Heart left ventricle (tissue), 16 donors: ENCODE measurements around the gene B3GAT1. TPM values are rescaled to one million over a fixed set of nuclear protein-coding genes. Genes with fewer than 3 reads are reported as not detected.

Experiments
- ATAC-seq, 4 donors: fragments of 200-7000 bp; cut with Tn5 transposase; one replicate each; pipeline ENCODE4 v1.9.1; 2020 to 2022; ENCODE audit warnings: moderate library complexity in 4 of 4, mild to moderate bottlenecking in 3 of 4, moderate number of reproducible peaks in 1 of 4
- DNase-seq, 5 donors: peaks; one replicate each; pipeline ENCODE4 v3.0.0-alpha.2; 2020
- H3K27ac ChIP-seq, 12 donors: fragments of 200-600 bp; sonication (generic) in 4 of 12; one replicate each; pipeline versions ENCODE4 v1.5.0 to v1.8.0; 2016 to 2022; ENCODE audit warnings: mild to moderate bottlenecking in 2 of 12
- H3K27me3 ChIP-seq, 9 donors: fragments of 200-600 bp; sonication (generic) in 2 of 9; one replicate each; pipeline versions ENCODE4 v1.5.1 to v1.8.0; 2016 to 2022; ENCODE audit warnings: mild to moderate bottlenecking in 3 of 9
- H3K36me3 ChIP-seq, 9 donors: fragments of 200-600 bp; sonication (generic) in 2 of 9; one replicate each; pipeline versions ENCODE4 v1.5.0 to v1.8.0; 2018 to 2022; ENCODE audit warnings: mild to moderate bottlenecking in 2 of 9
- H3K4me1 ChIP-seq, 12 donors: fragments of 200-600 bp; sonication (generic) in 4 of 12; one replicate each; pipeline versions ENCODE4 v1.5.0 to v1.8.0; 2016 to 2022; ENCODE audit warnings: mild to moderate bottlenecking in 3 of 12
- H3K4me3 ChIP-seq, 12 donors: fragments of 200-600 bp; sonication (generic) in 4 of 12; one replicate each; pipeline versions ENCODE4 v1.5.0 to v1.8.0; 2017 to 2022; ENCODE audit warnings: mild to moderate bottlenecking in 9 of 12, moderate library complexity in 4 of 12
- H3K9me3 ChIP-seq, 12 donors: fragments of 200-600 bp; sonication (generic) in 4 of 12; one replicate each; pipeline versions ENCODE4 v1.5.0 to v1.8.0; 2016 to 2022; ENCODE audit warnings: mild to moderate bottlenecking in 1 of 12
- POLR2A ChIP-seq, 2 donors: fragments of 450-650 bp; IDR thresholded peaks; one replicate each; pipeline ENCODE4 v1.6.1; 2017; ENCODE audit warnings: antibody characterized with exemption in 2 of 2, mild to moderate bottlenecking in 2 of 2, moderate library complexity in 2 of 2
- WGBS, 4 donors: extraction: QIAGEN DNeasy Blood & Tissue Kit in 2 of 4; methylation state at CpG; one replicate each; pipeline versions ENCODE4 v1.1.5 to v1.1.7; 2013 to 2018; 5-methylcytosine and 5-hydroxymethylcytosine counted together
- intact Hi-C, 10 donors: fragments of 100-400 bp; cut with DNase I; formaldehyde crosslinking; loops; one replicate each; pipeline versions ENCODE4 v1.11.1 to v1.14.2; 2022
- polyA plus RNA-seq, 2 donors: library from polyadenylated mRNA; stranded (reverse); fragments of 200-250 nt; gene quantifications; one replicate each; pipeline ENCODE4 v1.2.3, GENCODE V29; 2013
- total RNA-seq, 9 donors: library from RNA; depleted of rRNA in 2 of 9; stranded (reverse); fragments of >200 nt in 2 of 9; fragmentation: NEBNext Ultra II Directional in 3 of 9; extraction: Animal tissue kit (Norgen Biotek cat#: 25700) in 3 of 9; gene quantifications; one replicate each; pipeline versions ENCODE4 v1.1.0 to v1.2.4, GENCODE V29; 2016 to 2023
- TF ChIP-seq, protein P1 (sequence below), 12 donors: fragments of 200-600 bp; sonication (generic) in 4 of 12; IDR thresholded peaks; one replicate each; pipeline versions ENCODE4 v1.5.0 to v1.8.0; 2018 to 2022; ENCODE audit warnings: antibody characterized with exemption in 12 of 12, mild to moderate bottlenecking in 5 of 12
- donor health status: ischemic (EF 13 %, LVEDD 7.1; RV severe dilation, severe dysfunction).
- donor health status: healthy with polysubstance abuse.
- donor health status: DM: no; HTN: yes; CAD: no.
- donor health status: DM: no; HTN: no; CAD: no.
- donor health status: ischemic (EF 25% LVEDD 6.9; RV normal size, moderate dysfunction).
- donor health status: ischemic (EF 25% LVEDD 5.7; RV mildly dilated, moderate dysfunction).
- donor health status: healthy.
- donor health status: DM: yes; HTN: yes; CAD: no.
- donor health status: ischemic (EF 35%, LVEDD 5.7; RV mildly dilated, moderate dysfunction).
- donor health status: nonischemic (EF 11% LVEDD 7.7; RV severe dilation, severe dysfunction).
- donor health status: DM: yes; HTN: yes; CAD: no.
- donor health status: PGD.
- donor health status: ischemic (EF 29% LVEDD 5.4; RV normal size, mild dysfunction).
- donor health status: nonischemic (EF 23%, LVEDD 6.1; RV moderate dilation, normal function).

Gene B3GAT1
- total and polyA plus RNA-seq, 11 donors: 0.04 to 0.64 (median 0.09) TPM; not detected in 4

GRCh38 chr11:134339756-134340155 is 72.3 kb downstream of the B3GAT1 start:
- Histone ChIP-seq H3K9me3 (no peaks in the 10 kb centered on the region), H3K36me3 (no peaks in the 10 kb centered on the region), H3K4me1 (no peaks in the 10 kb centered on the region), H3K27ac (no peak overlapping the region), H3K4me3 (no peak overlapping the region), H3K27me3 (peaks cover 0 to 18% (median 0%) of the 10 kb centered on the region in 9 donors)
- no peak for TF ChIP-seq POLR2A (IDR thresholded peaks at IDR 0.05)
- TF ChIP-seq, protein P1, sequence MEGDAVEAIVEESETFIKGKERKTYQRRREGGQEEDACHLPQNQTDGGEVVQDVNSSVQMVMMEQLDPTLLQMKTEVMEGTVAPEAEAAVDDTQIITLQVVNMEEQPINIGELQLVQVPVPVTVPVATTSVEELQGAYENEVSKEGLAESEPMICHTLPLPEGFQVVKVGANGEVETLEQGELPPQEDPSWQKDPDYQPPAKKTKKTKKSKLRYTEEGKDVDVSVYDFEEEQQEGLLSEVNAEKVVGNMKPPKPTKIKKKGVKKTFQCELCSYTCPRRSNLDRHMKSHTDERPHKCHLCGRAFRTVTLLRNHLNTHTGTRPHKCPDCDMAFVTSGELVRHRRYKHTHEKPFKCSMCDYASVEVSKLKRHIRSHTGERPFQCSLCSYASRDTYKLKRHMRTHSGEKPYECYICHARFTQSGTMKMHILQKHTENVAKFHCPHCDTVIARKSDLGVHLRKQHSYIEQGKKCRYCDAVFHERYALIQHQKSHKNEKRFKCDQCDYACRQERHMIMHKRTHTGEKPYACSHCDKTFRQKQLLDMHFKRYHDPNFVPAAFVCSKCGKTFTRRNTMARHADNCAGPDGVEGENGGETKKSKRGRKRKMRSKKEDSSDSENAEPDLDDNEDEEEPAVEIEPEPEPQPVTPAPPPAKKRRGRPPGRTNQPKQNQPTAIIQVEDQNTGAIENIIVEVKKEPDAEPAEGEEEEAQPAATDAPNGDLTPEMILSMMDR (IDR thresholded peaks at IDR 0.05): no peak
- no peak for ATAC-seq
- DNase-seq: no peak
- intact Hi-C loops: no loop called here
- 71 to 83% (median 78%) methylated on average over 4 of the region's 4 CpGs for WGBS, 4 donors

GRCh38 chr11:134338654-134339053 is 73.4 kb downstream of the B3GAT1 start:
- ATAC-seq: no peak
- DNase-seq: no peak
- TF ChIP-seq POLR2A (IDR thresholded peaks at IDR 0.05): no peak
- TF ChIP-seq, protein P1 (IDR thresholded peaks at IDR 0.05): no peak
- Histone ChIP-seq H3K36me3 (no peaks in the 10 kb centered on the region), H3K27me3 (peaks cover 0 to 26% (median 3%) of the 10 kb centered on the region in 9 donors), H3K27ac (no peak overlapping the region), H3K4me1 (no peaks in the 10 kb centered on the region), H3K4me3 (no peak overlapping the region), H3K9me3 (no peaks in the 10 kb centered on the region)
- 86 to 90% (median 88%) methylated on average over 7 of the region's 7 CpGs for WGBS, 4 donors
- intact Hi-C loops: no loop called here

- ATAC-seq (no peak), DNase-seq (no peak)
- intact Hi-C loops: no loop called here
- H3K4me1 ChIP-seq: no peaks in the 10 kb centered on the region
- H3K27ac ChIP-seq: no peak overlapping the region
- 89 to 91% (median 90%) methylated on average over 15 of the region's 15 CpGs for WGBS, 4 donors
- no peak for TF ChIP-seq POLR2A (IDR thresholded peaks at IDR 0.05)
- TF ChIP-seq, protein P1 (IDR thresholded peaks at IDR 0.05): no peak
- H3K36me3 ChIP-seq: no peaks in the 10 kb centered on the region
- H3K4me3 ChIP-seq: no peak overlapping the region
- peaks cover 0 to 26% (median 3%) of the 10 kb centered on the region in 9 donors for H3K27me3 ChIP-seq
- no peaks in the 10 kb centered on the region for H3K9me3 ChIP-seq
Observed at GRCh38 chr11:134338068-134338467, 74.0 kb downstream of the B3GAT1 start.

DNA sequence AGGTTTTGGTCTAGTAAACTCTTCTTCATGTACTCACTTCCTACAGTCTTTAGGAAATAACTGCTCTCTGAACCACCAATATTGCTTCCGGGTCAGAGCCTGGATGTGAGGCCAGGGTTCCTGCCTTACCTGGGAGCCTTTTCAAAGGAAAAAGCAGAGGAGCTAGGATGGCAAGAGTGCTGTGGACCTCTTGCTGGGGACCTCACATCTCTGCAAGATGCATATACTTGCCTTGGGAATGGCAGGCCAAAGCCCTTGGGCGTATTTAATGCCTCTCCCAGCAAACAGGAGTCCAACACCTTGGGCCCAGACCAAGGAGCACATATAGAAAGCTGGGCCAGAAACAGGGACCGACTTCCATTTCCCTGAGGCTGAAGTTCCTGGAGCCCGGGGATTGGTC is 75.0 kb downstream of the B3GAT1 start:
- no peak overlapping the region for H3K4me3 ChIP-seq
- intact Hi-C loops: no loop called here
- no peaks in the 10 kb centered on the region for H3K36me3 ChIP-seq
- no peak for ATAC-seq
- H3K9me3 ChIP-seq: no peaks in the 10 kb centered on the region
- peaks cover 0 to 9% (median 5%) of the 10 kb centered on the region in 12 donors for H3K4me1 ChIP-seq
- H3K27me3 ChIP-seq: peaks cover 0 to 27% (median 7%) of the 10 kb centered on the region in 9 donors
- no peak for DNase-seq
- TF ChIP-seq POLR2A (IDR thresholded peaks at IDR 0.05): no peak
- TF ChIP-seq, protein P1 (IDR thresholded peaks at IDR 0.05): no peak
- 88 to 94% (median 92%) methylated on average over 4 of the region's 4 CpGs for WGBS, 4 donors
- H3K27ac ChIP-seq: no peak overlapping the region
